PC-3 (cell line): ENCODE results near the gene WDR72. TPM values are rescaled to one million over a fixed set of nuclear protein-coding genes. Genes with fewer than 3 reads are reported as not detected.

Source experiments
- ATAC-seq: fragments of 200-7000 bp; cut with Tn5 transposase; 2 replicates; pipeline ENCODE4 v1.9.1; 2020; ENCODE audit warnings: mild to moderate bottlenecking, moderate library complexity
- BruUV-seq: library from RNA; stranded (reverse); fragments of 400-500 nt; replicated peaks from 2 replicates; lab custom pipeline; 2021; lab: Mats Ljungman, UMichigan
- CTCF ChIA-PET: fragments of 300-600 bp; sonication (Branson Sonifier 250); formaldehyde crosslinking; loops from one replicate; lab custom pipeline; 2022; ENCODE audit warnings: antibody characterized with exemption; lab: Charles Lee
- POLR2A ChIA-PET: fragments of 300-600 bp; sonication (Branson Sonifier 250); formaldehyde crosslinking; loops from one replicate; lab custom pipeline; 2022; ENCODE audit warnings: antibody characterized with exemption; ENCODE audit not compliant: unreplicated experiment; lab: Charles Lee
- DNase-seq: peaks from one replicate; pipeline ENCODE4 v3.0.0-alpha.2; 2015
- H2AFZ ChIP-seq: fragments of 300-600 bp; sonication (generic); 2 replicates; pipeline ENCODE4 v1.6.0; 2016; ENCODE audit warnings: antibody characterized with exemption, low read length
- H3F3A ChIP-seq: fragments of 300-600 bp; sonication (generic); one replicate; pipeline ENCODE4 v1.6.0; 2017; ENCODE audit warnings: antibody characterized with exemption, low read length, control low read depth, mild to moderate bottlenecking; ENCODE audit not compliant: unreplicated experiment
- H3K27ac ChIP-seq: fragments of 300-600 bp; sonication (generic); 2 replicates; pipeline ENCODE4 v1.5.1; 2016; ENCODE audit warnings: mild to moderate bottlenecking, low read length
- H3K27me3 ChIP-seq: fragments of 300-600 bp; sonication (generic); 2 replicates; pipeline ENCODE4 v1.6.1; 2016; ENCODE audit warnings: low read length, mixed read lengths
- H3K36me3 ChIP-seq: fragments of 300-600 bp; sonication (generic); 2 replicates; pipeline ENCODE4 v1.6.1; 2016; ENCODE audit warnings: low read depth, mixed run types, low read length, mixed read lengths
- H3K4me1 ChIP-seq: fragments of 300-600 bp; sonication (generic); 2 replicates; pipeline ENCODE4 v1.5.1; 2016; ENCODE audit warnings: low read length; ENCODE audit not compliant: insufficient read depth
- H3K4me2 ChIP-seq: fragments of 300-600 bp; sonication (generic); 2 replicates; pipeline ENCODE4 v1.6.0; 2016; ENCODE audit warnings: low read length
- H3K4me3 ChIP-seq: fragments of 300-600 bp; sonication (generic); 2 replicates; pipeline ENCODE4 v1.5.1; 2016; ENCODE audit warnings: mild to moderate bottlenecking, low read length, mixed read lengths
- H3K79me2 ChIP-seq: fragments of 300-600 bp; sonication (generic); 2 replicates; pipeline ENCODE4 v1.6.1; 2017; ENCODE audit warnings: low read length, mixed read lengths
- H3K9ac ChIP-seq: fragments of 300-600 bp; sonication (generic); 2 replicates; pipeline ENCODE4 v1.6.0; 2016; ENCODE audit warnings: mild to moderate bottlenecking, low read length
- H3K9me2 ChIP-seq: fragments of 300-600 bp; sonication (generic); replicated peaks from 2 replicates; pipeline ENCODE4 v1.6.1; 2016; ENCODE audit warnings: mixed run types, low read length, mixed read lengths
- H3K9me3 ChIP-seq: fragments of 300-600 bp; sonication (generic); 2 replicates; pipeline ENCODE4 v1.6.1; 2016; ENCODE audit warnings: low read length, mixed read lengths
- H4K20me1 ChIP-seq: fragments of 300-600 bp; sonication (generic); 2 replicates; pipeline ENCODE4 v1.6.1; 2016; ENCODE audit warnings: low read length, mixed read lengths
- CTCF ChIP-seq: fragments of 300-600 bp; sonication (generic); conservative IDR thresholded peaks from 2 replicates; pipeline ENCODE4 v1.5.1; 2017; ENCODE audit warnings: antibody characterized with exemption, low read depth, mild to moderate bottlenecking, low read length
- EZH2 ChIP-seq: fragments of 300-600 bp; sonication (generic); IDR thresholded peaks from one replicate; pipeline ENCODE4 v1.6.1; 2017; ENCODE audit warnings: antibody characterized with exemption, mild to moderate bottlenecking, low read length; ENCODE audit not compliant: unreplicated experiment
- EZH2phosphoT487 ChIP-seq: fragments of 300-600 bp; sonication (generic); IDR thresholded peaks from 2 replicates; pipeline ENCODE4 v1.6.1; 2018; ENCODE audit warnings: mild to moderate bottlenecking, antibody characterized with exemption, low read length, borderline replicate concordance
- intact Hi-C: fragments of 100-400 bp; cut with micrococcal nuclease; formaldehyde crosslinking; loops from 2 replicates; pipeline ENCODE4 v1.9.0; 2023
- total RNA-seq: library from RNA; depleted of rRNA; stranded (reverse); fragments of >200 nt; gene quantifications from 2 replicates; pipeline ENCODE4 v1.2.3, GENCODE V29; 2014

The WDR72 gene
- total RNA-seq, 1 experiment from 2014 or later, result 5.9 TPM

DNA sequence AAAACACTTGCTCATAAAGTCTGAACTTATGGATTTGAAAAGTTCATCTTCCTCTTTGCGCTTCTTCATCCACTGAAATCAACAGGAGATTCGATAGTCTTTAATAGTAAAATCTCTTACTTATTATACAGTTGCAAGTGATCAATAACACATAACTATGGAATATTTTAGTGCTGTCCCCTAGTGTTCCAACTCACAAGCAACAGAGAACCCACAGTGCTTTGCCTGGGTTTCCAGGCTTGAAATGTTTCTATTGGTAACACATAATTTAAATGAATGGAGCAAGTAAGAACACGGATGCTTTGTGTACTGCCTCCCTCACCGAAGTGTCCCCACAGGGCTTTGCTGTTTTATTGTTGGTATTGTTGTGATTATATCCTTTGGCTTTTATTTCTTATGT is 93.5 kb downstream of the WDR72 start:
- no peaks in the 10 kb centered on the region for H3K9me3 ChIP-seq
- intact Hi-C loops, result no loop called here

GRCh38 chr15:53658827-53659555 is 100.5 kb downstream of the WDR72 start:
- BruUV-seq, result no TSS peak
- Histone ChIP-seq H3K9me3 (no peaks in the 10 kb centered on the region), H3K36me3 (no peaks in the 10 kb centered on the region), H3K79me2 (no peaks in the 10 kb centered on the region), H3K9ac (no peak overlapping the region), H3K27ac (no peak overlapping the region), H3F3A (no peaks in the 10 kb centered on the region), H2AFZ (no peak overlapping the region), H3K27me3 (0 out of 2 replicates have a peak, but pooled peaks cover 4% of the 10 kb centered on the region), H3K9me2 (no peaks in the 10 kb centered on the region), H3K4me3 (no peak overlapping the region), H4K20me1 (no peaks in the 10 kb centered on the region), H3K4me1 (no peaks in the 10 kb centered on the region), H3K4me2 (no peak overlapping the region)
- CTCF ChIA-PET, result no interaction called here
- intact Hi-C loops, result no loop called here
- TF ChIP-seq EZH2phosphoT487, result no peak
- no peak for TF ChIP-seq EZH2
- no peak for TF ChIP-seq CTCF
- ATAC-seq (no peak), DNase-seq (peak; percentile 29)
- POLR2A ChIA-PET, result no interaction called here

More for the DNA sequence above, 93.5 kb downstream of the WDR72 start:
- Histone ChIP-seq H3K36me3 (no peaks in the 10 kb centered on the region), H3K4me1 (no peaks in the 10 kb centered on the region), H3K27ac (no peak overlapping the region), H3K4me2 (no peak overlapping the region), H3K4me3 (no peak overlapping the region), H3K9ac (no peak overlapping the region), H3F3A (no peaks in the 10 kb centered on the region), H4K20me1 (no peaks in the 10 kb centered on the region), H3K9me2 (no peaks in the 10 kb centered on the region), H3K79me2 (no peaks in the 10 kb centered on the region), H3K27me3 (no peaks in the 10 kb centered on the region), H2AFZ (no peak overlapping the region)
- ChIA-PET CTCF (no interaction called here), POLR2A (no interaction called here)
- ATAC-seq (no peak), DNase-seq (peak; percentile 5)
- peak; percentile 34; the same call in 1 of the 2 replicates for TF ChIP-seq CTCF
- TF ChIP-seq EZH2, result no peak
- BruUV-seq, result no TSS peak

GRCh38 chr15:53658255-53658654 is 101.2 kb downstream of the WDR72 start:
- BruUV-seq, result no TSS peak
- no peak overlapping the region for H3K9ac ChIP-seq

More at GRCh38 chr15:53658255-53658654, 101.2 kb downstream of the WDR72 start:
- Histone ChIP-seq H3K4me2 (no peak overlapping the region), H3K4me1 (no peaks in the 10 kb centered on the region), H3K4me3 (no peak overlapping the region), H2AFZ (no peak overlapping the region), H3K27me3 (0 out of 2 replicates have a peak, but pooled peaks cover 4% of the 10 kb centered on the region), H3K9me3 (no peaks in the 10 kb centered on the region), H3K36me3 (no peaks in the 10 kb centered on the region), H3F3A (no peaks in the 10 kb centered on the region), H3K79me2 (no peaks in the 10 kb centered on the region), H3K9me2 (no peaks in the 10 kb centered on the region), H3K27ac (no peak overlapping the region), H4K20me1 (no peaks in the 10 kb centered on the region)
- POLR2A ChIA-PET, result no interaction called here
- CTCF ChIA-PET, result no interaction called here
- no peak for TF ChIP-seq CTCF
- no peak for TF ChIP-seq EZH2
- TF ChIP-seq EZH2phosphoT487, result no peak
- DNase-seq (no peak), ATAC-seq (no peak)
- intact Hi-C loops, result no loop called here
